ENCODE measurements around the gene HOXB8.
A peak's percentile ranks its signal among the peaks of the same experiment; 100 is the strongest.

The HOXB8 gene

DNA sequence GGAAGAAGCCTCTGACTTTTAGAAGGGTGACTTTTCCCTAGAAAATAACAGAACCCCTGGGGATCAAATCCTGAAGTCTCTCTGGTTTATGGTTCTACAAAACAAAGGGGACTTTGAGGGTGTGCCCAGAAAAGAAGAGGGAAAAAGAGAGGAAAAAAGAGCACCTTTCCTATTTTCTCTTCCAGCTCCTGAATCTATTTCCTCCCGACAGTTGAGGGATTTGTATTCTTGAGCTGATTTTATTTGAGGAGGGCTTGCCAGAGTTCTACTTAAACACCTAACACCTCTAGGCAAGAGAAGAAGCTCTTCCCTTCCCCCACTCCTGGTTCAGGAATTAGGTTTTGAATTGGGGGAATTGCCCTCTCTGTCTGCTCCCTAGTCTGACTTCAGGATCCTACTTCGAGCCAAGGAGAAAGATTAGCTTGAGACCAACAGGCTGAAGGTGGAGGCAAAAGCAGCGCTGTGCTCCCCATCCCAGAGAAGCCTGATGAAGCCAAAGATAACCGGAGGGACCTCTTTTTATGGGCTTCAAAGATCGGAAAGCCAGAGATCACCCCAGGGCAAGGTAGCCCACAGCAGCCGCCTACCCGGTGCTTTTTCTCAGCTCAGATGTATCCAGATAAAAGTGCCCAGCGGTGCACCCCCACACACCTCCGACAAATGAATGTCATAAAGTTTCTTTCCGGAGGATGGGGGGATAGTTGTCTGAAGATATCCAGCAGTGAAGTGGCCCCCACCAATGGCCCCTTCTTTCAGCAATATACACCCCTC lies 25.8 kb downstream of the HOXB8 start:
- Histone ChIP-seq H3K4me1 (ENCODE audit: control insufficient read depth, insufficient read depth, low read length, poor library complexity, severe bottlenecking) (peaks cover 33% of the 10 kb centered on the region), H3K36me3 (ENCODE audit: control insufficient read depth, insufficient read depth, low read length) (no peaks in the 10 kb centered on the region), H3K27me3 (replicated peaks; ENCODE audit: control insufficient read depth, insufficient read depth, low read length, poor library complexity, severe bottlenecking) (peaks cover 26% of the 10 kb centered on the region), H3K27ac (ENCODE audit: insufficient read depth, low read length, poor library complexity, severe bottlenecking) (no peak overlapping the region), H3K4me3 (ENCODE audit: insufficient read depth, low read depth, low read length, poor library complexity, severe bottlenecking) (no peak overlapping the region), H3K9me3 (ENCODE audit: control insufficient read depth, low read length) (no peaks in the 10 kb centered on the region)
- DNase-seq = no peak

DNA sequence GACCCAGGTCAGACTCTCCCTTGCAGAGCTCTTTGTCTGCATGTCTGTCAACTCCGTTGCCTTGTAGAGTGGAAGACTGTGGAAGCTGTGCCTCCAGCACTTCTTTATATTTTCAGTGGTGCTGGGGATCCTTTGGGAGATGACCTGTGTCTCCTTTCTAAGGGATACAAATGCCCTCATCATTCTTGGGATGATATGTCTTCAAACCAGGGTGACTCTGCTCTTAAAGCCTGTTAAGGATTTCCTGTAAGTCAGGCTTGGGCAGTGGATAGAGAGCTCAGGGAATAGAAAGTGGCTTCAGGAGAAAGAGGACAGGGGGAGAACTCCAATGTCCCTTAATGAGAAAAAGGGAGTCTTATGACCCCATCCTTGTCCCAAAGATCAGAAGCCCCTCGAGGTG lies 26.6 kb downstream of the HOXB8 start:
- no peak for DNase-seq
- H3K27ac ChIP-seq (ENCODE audit: insufficient read depth, low read length, poor library complexity, severe bottlenecking) = no peak overlapping the region
- H3K9me3 ChIP-seq (ENCODE audit: control insufficient read depth, low read length) = no peaks in the 10 kb centered on the region
- peaks cover 23% of the 10 kb centered on the region for H3K27me3 ChIP-seq (replicated peaks; ENCODE audit: control insufficient read depth, insufficient read depth, low read length, poor library complexity, severe bottlenecking)
- peaks cover 33% of the 10 kb centered on the region for H3K4me1 ChIP-seq (ENCODE audit: control insufficient read depth, insufficient read depth, low read length, poor library complexity, severe bottlenecking)
- no peak overlapping the region for H3K4me3 ChIP-seq (ENCODE audit: insufficient read depth, low read depth, low read length, poor library complexity, severe bottlenecking)
- no peaks in the 10 kb centered on the region for H3K36me3 ChIP-seq (ENCODE audit: control insufficient read depth, insufficient read depth, low read length)

DNA sequence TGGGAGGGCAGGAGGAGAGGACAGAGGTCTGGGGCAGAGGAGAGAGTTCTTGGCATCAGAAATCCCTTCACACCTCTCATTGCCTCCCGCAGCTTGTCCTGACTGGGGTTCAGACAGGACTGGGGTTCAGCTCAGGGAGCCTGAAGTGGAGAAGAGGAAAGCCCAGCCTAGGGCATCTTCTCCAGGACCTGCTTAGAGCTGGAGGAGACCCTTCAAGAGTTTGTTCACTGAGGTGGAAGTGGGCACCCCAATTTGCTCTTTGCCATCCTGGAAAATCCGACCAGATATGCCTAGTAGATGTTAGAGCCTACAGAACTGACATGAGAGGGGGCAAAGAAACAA lies 27.0 kb downstream of the HOXB8 start:
- no peak overlapping the region for H3K27ac ChIP-seq (ENCODE audit: insufficient read depth, low read length, poor library complexity, severe bottlenecking)
- peaks cover 28% of the 10 kb centered on the region for H3K4me1 ChIP-seq (ENCODE audit: control insufficient read depth, insufficient read depth, low read length, poor library complexity, severe bottlenecking)
- H3K27me3 ChIP-seq (replicated peaks; ENCODE audit: control insufficient read depth, insufficient read depth, low read length, poor library complexity, severe bottlenecking) = peaks cover 19% of the 10 kb centered on the region

DNA sequence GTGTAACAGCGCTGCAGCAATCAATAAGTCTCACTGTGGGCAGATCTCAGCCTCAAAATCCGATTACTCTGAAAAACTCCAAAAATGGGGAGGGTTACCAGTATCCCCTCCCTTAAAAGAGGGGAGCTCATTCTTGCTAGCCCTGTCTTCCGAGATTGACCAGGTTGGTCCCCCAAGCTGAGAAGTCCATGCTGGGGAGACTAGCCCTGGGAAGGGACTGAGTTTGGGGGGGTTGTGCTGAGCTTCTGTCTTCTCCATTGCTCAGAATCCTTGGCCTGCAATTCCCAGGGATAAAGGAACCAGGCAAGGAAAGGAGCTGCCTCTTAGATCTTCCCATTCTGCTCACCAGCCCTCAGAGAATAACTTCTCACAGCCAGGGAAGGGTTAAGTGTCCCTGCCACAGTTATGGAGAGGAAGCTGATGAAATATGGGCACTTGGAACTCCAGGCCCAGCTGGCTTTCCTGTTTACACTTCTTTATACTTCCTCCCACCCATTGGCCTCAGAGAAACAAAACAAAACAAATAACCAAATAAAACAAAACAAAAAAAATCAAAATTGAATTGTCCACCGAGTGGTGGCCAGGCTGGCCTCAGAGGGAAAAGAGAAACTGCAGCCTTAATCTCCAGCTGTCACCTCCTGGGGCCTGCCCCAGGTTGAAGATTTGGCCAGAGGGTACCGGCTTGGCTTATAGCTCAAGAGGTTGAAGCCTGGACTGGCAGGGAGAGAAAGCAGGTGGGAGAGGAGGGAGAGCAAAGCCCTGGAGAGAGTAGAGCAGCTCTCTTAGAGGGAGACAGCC lies 27.6 kb downstream of the HOXB8 start:
- H3K9me3 ChIP-seq (ENCODE audit: control insufficient read depth, low read length) = no peaks in the 10 kb centered on the region
- no peak for DNase-seq
- no peak overlapping the region for H3K27ac ChIP-seq (ENCODE audit: insufficient read depth, low read length, poor library complexity, severe bottlenecking)
- no peak overlapping the region for H3K4me3 ChIP-seq (ENCODE audit: insufficient read depth, low read depth, low read length, poor library complexity, severe bottlenecking)
- no peaks in the 10 kb centered on the region for H3K36me3 ChIP-seq (ENCODE audit: control insufficient read depth, insufficient read depth, low read length)
- peaks cover 15% of the 10 kb centered on the region for H3K27me3 ChIP-seq (replicated peaks; ENCODE audit: control insufficient read depth, insufficient read depth, low read length, poor library complexity, severe bottlenecking)
- H3K4me1 ChIP-seq (ENCODE audit: control insufficient read depth, insufficient read depth, low read length, poor library complexity, severe bottlenecking) = peaks cover 22% of the 10 kb centered on the region

More for the DNA sequence above, 27.0 kb downstream of the HOXB8 start:
- no peaks in the 10 kb centered on the region for H3K9me3 ChIP-seq (ENCODE audit: control insufficient read depth, low read length)
- H3K4me3 ChIP-seq (ENCODE audit: insufficient read depth, low read depth, low read length, poor library complexity, severe bottlenecking) = no peak overlapping the region
- DNase-seq = no peak
- H3K36me3 ChIP-seq (ENCODE audit: control insufficient read depth, insufficient read depth, low read length) = no peaks in the 10 kb centered on the region

DNA sequence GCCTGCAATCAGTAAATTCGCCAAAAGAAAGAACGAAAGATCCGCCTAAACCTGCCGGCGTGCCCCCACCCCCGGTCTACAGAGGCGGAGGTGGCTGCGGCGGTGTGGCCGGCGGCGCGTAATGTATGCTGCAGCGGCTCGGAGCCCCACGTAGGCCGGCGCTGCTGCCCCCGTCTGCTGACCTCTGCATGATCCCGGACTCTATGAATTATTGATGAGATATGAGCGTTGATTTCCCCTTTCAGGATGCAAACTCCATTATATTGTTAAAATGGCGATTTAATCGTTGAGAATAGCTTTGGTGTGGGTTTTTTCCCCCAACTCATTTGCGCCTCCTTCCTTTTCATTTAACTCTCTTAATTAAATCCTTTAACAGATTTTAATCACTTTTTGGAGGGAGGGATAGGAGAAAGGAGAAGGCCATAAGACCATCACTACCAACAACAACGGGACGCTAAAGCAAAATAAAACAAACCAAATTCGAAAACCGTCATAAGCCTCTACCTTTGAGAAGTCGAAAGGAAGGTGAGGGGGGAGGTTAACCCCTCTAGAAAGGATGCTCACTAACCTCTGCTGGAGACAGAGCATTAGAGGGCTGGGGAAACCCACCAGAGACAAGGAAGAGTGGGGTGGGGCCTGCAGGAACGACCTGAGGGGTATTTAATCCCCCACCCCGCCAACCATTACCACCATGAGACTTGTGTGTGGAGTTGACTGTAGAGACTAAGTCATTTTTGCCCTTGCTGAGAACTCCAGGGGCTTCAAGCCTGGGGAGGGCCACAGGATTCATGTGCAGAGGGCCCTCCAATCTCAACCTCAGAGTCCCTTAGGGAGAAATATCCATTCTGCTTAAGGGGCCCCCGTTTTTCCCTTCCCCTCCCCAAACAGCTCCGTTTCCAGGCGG lies 28.5 kb downstream of the HOXB8 start:
- no peak overlapping the region for H3K27ac ChIP-seq (ENCODE audit: insufficient read depth, low read length, poor library complexity, severe bottlenecking)
- DNase-seq = no peak

DNA sequence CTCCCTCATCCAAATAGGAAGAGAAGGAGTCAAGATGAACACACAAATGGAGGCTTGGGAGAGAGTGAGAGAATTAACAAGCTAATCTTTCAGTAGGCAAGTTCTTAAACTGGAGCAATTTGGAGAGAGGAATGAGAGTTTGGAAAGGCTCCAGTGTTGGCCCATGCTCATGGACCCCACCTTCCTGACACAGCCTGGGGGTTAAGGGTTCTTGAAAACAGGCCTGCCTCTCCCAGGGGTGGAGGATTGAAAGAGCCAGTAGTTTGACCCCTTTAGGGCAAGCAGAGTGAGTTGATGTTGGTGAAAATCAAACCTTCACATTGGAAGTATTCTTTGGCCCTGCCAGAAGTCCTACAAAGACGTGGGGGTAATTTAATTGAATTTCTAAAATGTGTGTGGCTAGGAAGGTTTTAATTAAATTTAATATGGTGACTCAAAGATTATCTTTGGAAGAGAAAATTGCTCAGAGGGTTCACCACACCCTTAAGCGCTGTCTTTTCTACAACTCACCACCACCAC lies 30.8 kb downstream of the HOXB8 start:
- Histone ChIP-seq H3K9me3 (ENCODE audit: control insufficient read depth, low read length) (no peaks in the 10 kb centered on the region), H3K36me3 (ENCODE audit: control insufficient read depth, insufficient read depth, low read length) (no peaks in the 10 kb centered on the region), H3K27me3 (replicated peaks; ENCODE audit: control insufficient read depth, insufficient read depth, low read length, poor library complexity, severe bottlenecking) (peaks cover 32% of the 10 kb centered on the region), H3K4me3 (ENCODE audit: insufficient read depth, low read depth, low read length, poor library complexity, severe bottlenecking) (no peak overlapping the region), H3K27ac (ENCODE audit: insufficient read depth, low read length, poor library complexity, severe bottlenecking) (no peak overlapping the region), H3K4me1 (ENCODE audit: control insufficient read depth, insufficient read depth, low read length, poor library complexity, severe bottlenecking) (peaks cover 19% of the 10 kb centered on the region)
- no peak for DNase-seq

More for the DNA sequence above, 28.5 kb downstream of the HOXB8 start:
- Histone ChIP-seq H3K9me3 (ENCODE audit: control insufficient read depth, low read length) (no peaks in the 10 kb centered on the region), H3K27me3 (replicated peaks; ENCODE audit: control insufficient read depth, insufficient read depth, low read length, poor library complexity, severe bottlenecking) (peaks cover 16% of the 10 kb centered on the region), H3K36me3 (ENCODE audit: control insufficient read depth, insufficient read depth, low read length) (no peaks in the 10 kb centered on the region), H3K4me1 (ENCODE audit: control insufficient read depth, insufficient read depth, low read length, poor library complexity, severe bottlenecking) (peaks cover 17% of the 10 kb centered on the region), H3K4me3 (ENCODE audit: insufficient read depth, low read depth, low read length, poor library complexity, severe bottlenecking) (peak overlapping the region; percentile 64)

DNA sequence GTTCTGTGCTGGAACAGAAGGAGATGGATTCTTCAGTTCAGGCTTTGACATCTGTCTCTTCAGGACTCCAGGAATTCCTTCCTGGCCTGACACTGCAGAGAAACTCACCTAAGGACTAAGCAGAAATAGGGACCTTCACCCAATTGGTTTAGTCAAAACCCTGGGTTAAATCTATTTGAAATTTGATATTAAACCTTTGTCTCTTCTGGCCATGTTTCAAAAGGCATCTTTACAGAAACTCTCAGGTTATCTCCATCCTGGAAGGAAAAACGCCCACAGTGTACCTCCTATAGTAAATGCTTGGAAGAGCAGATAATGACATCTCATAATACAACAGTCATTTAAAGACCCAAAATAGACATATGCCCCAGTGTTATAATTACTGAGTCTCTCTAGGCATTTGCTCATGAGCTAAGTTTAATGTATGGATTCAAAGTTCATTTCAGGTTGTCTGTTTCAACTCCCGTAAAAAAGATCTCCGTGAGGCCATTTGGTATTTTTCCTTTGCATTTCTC lies 31.3 kb downstream of the HOXB8 start:
- peaks cover 24% of the 10 kb centered on the region for H3K4me1 ChIP-seq (ENCODE audit: control insufficient read depth, insufficient read depth, low read length, poor library complexity, severe bottlenecking)
- H3K36me3 ChIP-seq (ENCODE audit: control insufficient read depth, insufficient read depth, low read length) = no peaks in the 10 kb centered on the region
- no peaks in the 10 kb centered on the region for H3K9me3 ChIP-seq (ENCODE audit: control insufficient read depth, low read length)
- H3K4me3 ChIP-seq (ENCODE audit: insufficient read depth, low read depth, low read length, poor library complexity, severe bottlenecking) = no peak overlapping the region
- H3K27ac ChIP-seq (ENCODE audit: insufficient read depth, low read length, poor library complexity, severe bottlenecking) = no peak overlapping the region
- DNase-seq = no peak
- peaks cover 32% of the 10 kb centered on the region for H3K27me3 ChIP-seq (replicated peaks; ENCODE audit: control insufficient read depth, insufficient read depth, low read length, poor library complexity, severe bottlenecking)

DNA sequence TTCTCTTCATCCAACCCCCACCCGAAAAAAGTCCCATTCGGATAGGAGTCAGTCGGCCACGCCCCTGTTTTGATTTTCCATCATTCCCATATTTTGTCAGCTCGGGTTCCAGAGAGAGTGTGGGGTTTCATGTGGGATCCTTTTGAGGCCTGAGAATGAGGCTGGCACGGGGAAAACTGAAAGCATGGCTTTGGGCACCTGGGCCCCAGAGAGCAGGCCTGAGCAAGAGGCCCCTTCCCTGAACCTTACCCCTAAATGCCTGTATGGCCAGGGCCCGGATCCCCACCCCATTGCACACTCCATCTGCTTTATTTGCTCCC lies 32.4 kb downstream of the HOXB8 start:
- H3K27me3 ChIP-seq (replicated peaks; ENCODE audit: control insufficient read depth, insufficient read depth, low read length, poor library complexity, severe bottlenecking) = peaks cover 32% of the 10 kb centered on the region
- DNase-seq = no peak
- peaks cover 26% of the 10 kb centered on the region for H3K4me1 ChIP-seq (ENCODE audit: control insufficient read depth, insufficient read depth, low read length, poor library complexity, severe bottlenecking)
- H3K36me3 ChIP-seq (ENCODE audit: control insufficient read depth, insufficient read depth, low read length) = no peaks in the 10 kb centered on the region
- no peak overlapping the region for H3K4me3 ChIP-seq (ENCODE audit: insufficient read depth, low read depth, low read length, poor library complexity, severe bottlenecking)
- H3K27ac ChIP-seq (ENCODE audit: insufficient read depth, low read length, poor library complexity, severe bottlenecking) = no peak overlapping the region
- H3K9me3 ChIP-seq (ENCODE audit: control insufficient read depth, low read length) = no peaks in the 10 kb centered on the region

DNA sequence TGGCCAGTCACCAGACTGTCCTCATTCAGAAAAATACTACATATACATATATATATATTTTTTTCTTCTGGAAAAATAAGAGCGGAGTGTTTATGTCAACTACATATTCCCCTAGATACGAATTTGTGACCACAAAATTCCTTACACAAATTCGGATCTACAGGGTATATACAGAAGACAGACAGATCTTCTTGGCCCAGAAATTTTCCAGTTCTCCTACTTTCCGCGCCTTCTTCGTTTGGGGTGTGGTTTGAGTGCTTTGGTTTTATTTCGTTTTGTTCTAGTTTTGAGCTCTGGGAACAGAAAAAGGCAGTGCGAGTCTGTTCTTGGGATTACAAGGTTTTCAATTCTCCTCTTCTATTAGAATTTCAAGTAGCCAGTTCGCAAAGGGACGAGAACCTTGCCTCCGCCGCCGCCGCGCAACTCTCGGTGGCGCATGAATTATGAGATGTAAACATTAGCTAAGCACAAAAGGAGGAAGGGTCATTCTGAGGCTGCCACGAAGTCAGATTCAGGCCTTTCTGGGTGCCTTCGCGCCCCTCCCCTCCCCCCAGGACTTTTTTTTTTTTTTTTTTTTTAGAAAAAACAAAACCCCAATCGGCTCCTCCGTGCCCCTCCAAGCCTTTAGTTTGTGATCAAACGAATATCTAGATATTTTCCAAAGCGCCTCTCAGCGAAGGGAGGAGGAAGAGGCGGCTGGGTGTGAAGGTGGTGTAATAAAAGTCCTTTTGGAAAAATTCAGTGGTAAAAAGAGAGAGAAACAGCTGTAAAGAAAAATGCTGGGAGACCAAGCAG lies 35.1 kb downstream of the HOXB8 start:
- no peaks in the 10 kb centered on the region for H3K36me3 ChIP-seq (ENCODE audit: control insufficient read depth, insufficient read depth, low read length)
- no peak overlapping the region for H3K27ac ChIP-seq (ENCODE audit: insufficient read depth, low read length, poor library complexity, severe bottlenecking)
- H3K4me3 ChIP-seq (ENCODE audit: insufficient read depth, low read depth, low read length, poor library complexity, severe bottlenecking) = no peak overlapping the region
- DNase-seq = no peak
- peaks cover 24% of the 10 kb centered on the region for H3K27me3 ChIP-seq (replicated peaks; ENCODE audit: control insufficient read depth, insufficient read depth, low read length, poor library complexity, severe bottlenecking)
- H3K9me3 ChIP-seq (ENCODE audit: control insufficient read depth, low read length) = no peaks in the 10 kb centered on the region
- peaks cover 23% of the 10 kb centered on the region for H3K4me1 ChIP-seq (ENCODE audit: control insufficient read depth, insufficient read depth, low read length, poor library complexity, severe bottlenecking)
